HG02763 (cell line): ENCODE measurements around the gene GPC1.
"Not testable (repeated sequence)": the region's sequence is repeated elsewhere in the genome, so short reads cannot be mapped to it uniquely, and the experiment has no call there.

ENCODE experiments used
- ATAC-seq: cut with Tn5 transposase; IDR thresholded peaks from one replicate; pipeline ENCODE4 v1.9.1; 2021; ENCODE audit warnings: mild to moderate bottlenecking, moderate library complexity; ENCODE audit not compliant: unreplicated experiment

Gene GPC1, protein sequence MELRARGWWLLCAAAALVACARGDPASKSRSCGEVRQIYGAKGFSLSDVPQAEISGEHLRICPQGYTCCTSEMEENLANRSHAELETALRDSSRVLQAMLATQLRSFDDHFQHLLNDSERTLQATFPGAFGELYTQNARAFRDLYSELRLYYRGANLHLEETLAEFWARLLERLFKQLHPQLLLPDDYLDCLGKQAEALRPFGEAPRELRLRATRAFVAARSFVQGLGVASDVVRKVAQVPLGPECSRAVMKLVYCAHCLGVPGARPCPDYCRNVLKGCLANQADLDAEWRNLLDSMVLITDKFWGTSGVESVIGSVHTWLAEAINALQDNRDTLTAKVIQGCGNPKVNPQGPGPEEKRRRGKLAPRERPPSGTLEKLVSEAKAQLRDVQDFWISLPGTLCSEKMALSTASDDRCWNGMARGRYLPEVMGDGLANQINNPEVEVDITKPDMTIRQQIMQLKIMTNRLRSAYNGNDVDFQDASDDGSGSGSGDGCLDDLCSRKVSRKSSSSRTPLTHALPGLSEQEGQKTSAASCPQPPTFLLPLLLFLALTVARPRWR

DNA sequence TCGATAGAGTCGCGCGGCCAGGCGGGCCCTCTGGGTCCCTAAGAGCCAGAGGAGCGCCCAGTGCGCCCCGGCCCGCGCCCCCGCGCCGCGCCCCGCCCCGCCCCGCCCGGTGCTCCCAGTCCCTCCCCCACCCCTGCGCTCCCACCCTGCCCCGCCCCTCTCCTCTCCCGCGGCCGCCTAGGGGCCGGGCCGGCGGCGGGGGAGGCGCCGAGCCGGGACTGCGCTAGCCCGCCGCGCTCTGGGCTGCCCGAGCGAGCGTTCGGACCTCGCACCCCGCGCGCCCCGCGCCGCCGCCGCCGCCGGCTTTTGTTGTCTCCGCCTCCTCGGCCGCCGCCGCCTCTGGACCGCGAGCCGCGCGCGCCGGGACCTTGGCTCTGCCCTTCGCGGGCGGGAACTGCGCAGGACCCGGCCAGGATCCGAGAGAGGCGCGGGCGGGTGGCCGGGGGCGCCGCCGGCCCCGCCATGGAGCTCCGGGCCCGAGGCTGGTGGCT, at the start of gene GPC1:
TSS of gene GPC1 (plus strand) at position 207 of the 491 bp plus-strand sequence. CDS start at position 463, 256 bp downstream.
- no peak for ATAC-seq

DNA sequence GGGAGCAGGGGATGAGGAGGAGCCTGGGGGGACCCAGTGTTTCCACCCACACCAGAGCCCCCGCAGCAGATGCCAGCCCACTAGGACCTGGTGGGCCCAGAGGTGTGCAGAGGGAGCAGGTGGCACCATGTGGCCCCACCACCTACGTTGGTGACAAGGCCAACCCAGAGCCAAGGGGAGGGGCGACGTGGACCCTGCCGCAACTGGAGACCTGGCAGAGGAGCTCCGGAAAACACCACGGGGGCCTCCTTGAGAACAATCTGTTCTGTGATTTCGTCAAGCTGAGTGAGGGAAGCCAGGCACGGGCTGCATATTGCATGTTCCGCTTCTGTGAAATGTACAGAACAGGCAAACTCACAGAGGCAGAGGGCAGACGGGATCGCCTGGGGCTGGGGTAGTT, 49.1 kb upstream of the GPC1 start:
- ATAC-seq, result no peak

DNA sequence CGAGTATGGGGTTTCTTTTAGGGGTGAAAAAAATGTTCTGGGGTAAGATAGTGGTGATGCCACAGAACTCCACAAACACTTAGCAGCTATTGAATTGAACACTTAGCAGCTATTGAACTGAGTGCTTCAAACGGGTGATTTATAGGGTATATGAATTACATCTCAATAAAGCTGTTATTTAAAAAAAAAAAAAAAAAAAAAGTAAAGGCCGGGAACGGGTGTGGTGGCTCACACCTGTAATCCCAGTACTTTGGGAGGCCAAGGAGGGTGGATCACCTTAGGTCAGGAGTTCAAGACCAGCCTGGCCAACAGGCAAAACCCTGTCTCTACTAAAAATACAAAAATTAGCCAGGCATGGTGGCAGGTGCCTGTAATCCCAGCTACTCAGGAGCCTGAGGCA, 48.7 kb upstream of the GPC1 start:
- ATAC-seq, result not testable (repeated sequence)

DNA sequence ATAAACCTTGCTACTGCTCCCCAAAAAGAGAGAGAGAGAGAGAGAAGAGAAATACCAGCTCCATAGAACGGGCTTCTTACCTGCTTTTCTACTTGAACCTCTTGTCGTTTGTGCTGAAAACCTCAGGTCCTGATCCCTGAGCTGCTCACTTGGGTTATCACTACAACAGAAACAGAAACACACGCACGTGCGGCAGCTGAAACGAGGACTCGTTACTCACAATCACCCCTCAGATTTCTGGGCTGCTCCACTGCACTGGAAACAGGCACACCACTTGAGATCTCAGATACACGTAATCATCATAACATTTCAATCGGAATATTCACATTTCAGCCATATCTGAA, 48.2 kb upstream of the GPC1 start:
- no peak for ATAC-seq

DNA sequence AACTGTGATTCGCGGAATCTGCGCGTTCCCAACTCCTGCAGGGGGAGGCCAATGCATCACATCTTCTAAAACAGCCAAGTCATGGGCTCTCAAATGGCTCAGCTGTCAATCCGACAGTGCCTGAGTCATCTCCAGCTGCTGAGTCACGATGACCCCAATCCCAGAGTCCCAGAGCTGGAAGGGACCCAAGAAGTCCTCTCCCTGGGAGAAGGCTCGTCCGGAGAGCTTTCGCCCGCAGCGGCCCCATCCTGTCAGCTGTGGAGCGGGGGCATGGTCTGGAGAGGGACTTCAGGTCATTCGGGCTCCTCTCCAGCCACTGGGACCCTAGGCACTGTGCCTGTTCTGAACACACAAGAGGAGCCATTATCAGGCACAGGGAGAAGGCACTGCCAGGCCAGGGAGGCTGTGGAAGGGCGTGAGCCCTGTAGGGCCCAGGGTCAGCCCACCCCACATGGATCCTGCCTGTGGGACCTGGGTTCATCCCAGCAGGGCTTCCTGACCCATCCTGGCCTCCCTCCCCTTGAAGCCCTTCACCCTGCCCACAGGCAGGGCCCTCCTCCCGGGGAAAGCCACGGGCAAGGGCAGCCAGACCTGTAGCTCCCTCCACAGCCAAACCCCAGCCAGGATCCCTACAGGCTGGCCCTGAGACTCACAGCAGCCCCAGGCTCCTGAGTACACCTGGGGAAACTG, 47.6 kb upstream of the GPC1 start:
- no peak for ATAC-seq

DNA sequence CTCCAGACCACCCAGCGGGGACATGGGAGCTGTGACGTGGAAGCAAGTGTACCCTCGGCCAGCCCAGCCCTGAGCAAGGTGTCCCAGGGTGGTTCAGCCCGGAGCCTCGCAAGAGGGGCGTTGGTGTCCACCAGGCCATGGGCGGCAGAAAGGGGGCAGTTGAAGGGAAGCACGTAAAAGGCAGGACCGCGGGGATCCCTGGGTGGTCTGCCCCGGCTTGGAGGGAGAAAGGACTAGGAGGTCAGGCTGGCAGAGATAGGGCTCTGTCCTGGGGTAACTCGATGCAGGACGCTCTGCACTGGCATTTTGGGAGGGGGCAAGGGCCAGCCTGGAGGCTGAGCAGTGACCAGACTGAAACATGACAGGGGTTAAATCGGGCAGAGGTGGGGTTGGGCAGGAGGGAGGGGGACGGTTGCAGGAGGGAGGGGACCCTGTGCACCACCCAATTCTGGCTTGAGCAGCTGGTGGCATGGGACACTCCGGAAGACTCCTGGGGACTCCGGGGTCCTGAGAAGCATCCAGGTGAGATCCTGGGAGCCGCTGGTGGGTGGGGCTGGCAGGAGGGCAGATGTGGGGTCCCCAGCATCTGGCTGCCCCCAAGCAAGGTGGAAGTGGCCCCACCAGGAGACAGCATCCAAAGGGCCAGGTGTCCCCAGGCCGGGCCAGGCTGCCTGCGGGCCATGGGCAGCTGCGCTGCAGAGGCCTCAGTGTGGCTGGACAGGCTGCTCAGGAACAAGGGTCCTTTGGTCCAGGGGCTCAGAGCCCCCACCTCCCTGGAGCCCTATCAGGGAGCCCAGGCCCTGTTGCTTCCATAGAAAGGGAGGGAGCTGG, 46.8 kb upstream of the GPC1 start:
- no peak for ATAC-seq

DNA sequence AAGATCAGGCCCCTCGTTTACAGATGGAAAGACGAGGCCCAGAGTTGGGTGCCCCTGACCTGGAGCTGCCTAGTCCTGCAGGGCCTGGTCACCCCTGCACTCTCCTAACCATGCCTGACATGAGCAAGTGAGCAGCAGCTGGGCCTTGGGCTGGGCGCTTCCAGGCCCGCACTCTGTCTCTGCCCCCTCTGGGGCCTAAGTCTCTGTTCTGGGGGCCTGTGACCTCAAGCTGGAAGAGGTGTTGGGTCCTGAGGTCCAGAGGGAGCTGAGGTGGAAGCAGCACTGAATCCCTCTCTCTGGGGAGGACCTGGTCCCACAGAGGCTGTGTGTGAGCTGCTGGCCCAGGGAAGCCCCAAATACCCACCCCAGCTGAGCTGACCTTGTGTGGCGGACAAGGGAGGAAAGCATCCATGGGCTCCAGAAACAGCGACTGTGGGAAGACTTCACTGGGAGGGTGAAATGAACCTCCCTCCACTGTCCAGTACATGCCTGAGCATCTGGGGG, 46.1 kb upstream of the GPC1 start:
- ATAC-seq, result no peak

DNA sequence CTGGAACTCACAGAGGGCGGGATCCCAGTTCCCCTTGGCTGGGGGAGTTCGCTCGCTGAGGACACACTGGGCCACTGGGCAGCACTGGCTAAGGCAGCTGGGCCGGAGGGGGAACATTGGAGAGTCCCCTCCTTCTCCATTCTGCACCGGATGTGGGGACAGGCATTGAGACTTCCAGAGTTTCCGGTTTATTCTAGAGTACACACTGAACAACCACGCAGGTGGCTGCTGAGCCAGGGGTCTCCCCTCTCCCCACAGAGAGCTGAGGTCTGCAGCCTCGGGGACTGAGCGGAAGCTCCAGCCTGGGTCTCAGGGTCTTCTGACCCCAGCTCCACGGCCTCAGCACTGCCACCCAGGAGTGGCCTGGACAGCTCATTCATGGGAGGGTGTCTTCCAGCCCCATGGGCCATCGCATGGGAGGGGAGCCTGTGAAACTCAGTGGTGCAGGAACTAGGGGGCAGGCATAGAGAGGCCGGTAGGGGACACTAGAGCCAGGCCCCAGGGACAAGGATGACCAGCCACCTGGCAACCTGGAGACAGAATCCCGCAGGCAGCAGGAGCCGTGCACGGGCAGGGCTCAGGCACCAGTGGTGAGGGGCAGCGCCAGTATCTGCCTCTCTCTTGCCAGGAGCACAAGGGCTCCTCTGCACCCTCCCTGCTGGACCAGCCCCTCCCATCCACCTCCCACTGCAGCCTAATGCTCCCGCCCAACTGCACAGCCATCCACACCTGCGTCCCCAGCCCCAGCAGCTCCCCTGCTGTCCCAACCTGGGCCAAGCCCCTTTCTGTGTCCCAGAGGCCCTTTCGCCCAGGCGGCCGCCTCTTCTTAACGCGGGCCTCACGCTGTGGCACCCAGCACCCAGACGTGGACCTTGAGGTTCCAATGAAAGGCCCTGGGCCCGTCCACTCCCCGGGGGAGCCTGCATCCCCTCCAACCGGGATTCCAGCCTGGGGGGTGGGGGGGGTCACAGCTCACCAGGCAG, 45.1 kb upstream of the GPC1 start:
- ATAC-seq, result no peak

DNA sequence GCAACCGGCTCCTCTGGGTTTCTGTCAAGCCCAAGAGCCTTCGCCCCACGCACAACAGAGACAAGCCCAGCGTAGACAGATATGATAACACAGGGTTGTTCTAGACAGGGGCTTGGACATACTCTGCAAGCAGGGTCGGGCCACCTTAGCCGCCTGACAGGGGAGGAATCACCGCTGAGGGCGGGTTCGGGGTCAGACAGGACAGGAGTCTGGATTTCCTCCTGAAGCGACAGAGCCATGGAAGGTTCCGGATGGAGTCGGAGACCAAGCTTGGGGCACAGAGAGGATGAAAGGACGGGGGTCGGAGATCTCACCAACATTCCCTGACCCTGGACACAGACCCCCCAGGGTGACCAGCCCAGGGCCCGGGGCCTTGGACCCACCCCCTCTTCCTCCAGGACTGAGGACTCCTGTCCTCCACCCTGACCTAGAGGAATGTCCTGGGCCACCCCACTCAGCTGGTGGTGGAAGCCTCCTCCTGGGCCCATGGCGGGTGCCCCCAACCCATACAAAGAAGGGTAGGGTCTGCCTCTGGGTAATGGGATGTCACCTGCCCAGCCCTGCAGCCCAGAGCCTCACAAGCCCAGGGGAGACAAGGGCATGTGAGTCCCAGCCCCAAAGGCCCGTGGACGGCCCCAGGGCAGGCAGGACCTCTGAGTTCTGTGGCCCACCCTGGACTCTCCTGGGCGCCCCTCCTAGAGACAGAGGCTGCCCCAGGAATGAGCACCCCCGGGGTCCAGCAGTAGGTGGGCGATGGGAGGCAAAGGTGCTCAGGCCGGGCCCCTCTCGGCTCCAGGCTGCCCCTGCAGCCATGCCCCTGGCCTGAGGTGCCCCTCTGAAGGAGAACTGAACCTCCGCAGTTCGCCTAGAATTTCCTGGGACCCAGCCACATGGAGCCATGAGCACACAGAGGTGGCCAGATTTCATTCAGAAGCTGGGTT, 44.1 kb upstream of the GPC1 start:
- no peak for ATAC-seq

DNA sequence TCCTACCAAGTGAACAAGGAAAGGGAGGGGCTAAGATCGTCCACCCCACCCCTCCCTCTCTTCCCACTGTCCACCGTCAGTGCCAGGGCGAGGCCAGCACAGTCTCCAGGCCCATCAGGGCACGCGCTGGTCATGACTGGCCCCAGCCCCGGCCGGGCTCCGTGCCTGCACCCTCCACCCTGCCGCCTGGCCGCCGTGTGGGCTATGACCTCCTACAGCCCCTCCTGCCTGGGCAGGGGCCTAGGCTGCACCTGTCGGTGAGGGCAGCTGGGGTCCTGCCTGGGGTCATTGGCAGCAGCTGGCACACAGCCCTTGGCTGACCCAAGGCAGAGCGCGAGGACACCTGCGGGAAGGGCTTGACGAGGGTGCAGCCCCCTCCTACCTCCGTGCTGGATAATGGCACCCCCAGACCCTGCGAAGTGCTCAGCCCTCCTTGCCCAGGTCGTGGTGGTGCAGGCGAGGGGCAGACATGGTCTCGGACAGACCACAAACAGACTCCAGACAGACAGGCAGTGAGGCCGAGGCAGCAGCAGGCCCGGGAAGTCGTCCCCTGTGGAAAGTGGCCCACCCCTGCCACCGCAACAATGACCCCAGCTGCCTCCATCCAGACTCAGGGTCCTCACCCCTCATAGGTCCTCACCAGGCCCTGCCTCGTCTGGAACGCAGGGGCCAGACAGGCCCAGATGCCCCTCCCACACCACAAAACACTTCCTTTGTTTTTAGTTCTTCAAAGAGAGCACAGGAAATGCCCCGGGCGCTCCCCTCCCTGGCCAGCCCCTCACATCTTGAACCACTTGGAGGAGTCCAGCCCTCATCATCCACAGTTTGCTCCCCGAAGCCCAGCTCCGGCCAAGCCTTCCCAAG, 43.1 kb upstream of the GPC1 start:
- ATAC-seq, result no peak

DNA sequence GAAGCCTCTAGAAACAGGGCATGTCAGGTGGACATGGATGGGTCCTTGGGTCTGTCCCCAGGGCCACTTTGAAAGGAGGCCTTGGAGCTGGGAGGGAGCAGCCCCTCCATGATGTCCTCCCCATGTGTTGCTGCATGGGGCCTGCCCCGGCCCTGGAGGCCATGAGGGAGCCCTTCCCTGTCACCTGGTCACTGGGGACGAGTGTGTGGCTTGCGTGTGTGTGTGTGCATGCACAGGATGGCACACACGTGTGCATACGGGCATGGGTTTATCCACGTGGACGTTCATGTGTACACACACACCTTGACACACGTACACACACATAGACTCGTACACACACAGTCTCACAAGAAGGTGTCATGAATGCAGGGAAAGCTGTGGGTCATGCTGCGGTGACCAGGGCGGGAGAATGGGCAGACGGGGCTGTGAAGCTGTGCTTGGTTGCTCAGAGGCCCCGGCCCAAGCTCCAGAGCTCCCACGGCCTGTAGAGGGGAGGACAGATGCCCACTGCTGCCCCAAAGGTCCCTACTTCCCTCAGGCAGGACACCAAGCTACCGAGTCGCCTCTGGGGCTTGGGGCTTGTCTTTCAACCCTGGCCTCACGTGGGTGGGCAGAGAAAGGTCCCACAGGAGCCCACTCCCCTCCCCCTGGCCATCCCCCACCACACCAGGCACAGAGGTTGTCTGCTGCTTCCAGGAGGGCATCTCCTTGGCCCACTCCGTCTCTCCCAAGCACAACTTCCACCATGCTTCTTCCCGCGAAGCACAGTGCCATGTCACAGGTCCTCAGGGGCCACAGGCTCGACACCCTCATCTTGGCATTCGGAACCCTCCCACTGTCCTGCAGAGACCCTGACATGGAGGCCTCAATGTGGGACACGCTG, 42.3 kb upstream of the GPC1 start:
- no peak for ATAC-seq

DNA sequence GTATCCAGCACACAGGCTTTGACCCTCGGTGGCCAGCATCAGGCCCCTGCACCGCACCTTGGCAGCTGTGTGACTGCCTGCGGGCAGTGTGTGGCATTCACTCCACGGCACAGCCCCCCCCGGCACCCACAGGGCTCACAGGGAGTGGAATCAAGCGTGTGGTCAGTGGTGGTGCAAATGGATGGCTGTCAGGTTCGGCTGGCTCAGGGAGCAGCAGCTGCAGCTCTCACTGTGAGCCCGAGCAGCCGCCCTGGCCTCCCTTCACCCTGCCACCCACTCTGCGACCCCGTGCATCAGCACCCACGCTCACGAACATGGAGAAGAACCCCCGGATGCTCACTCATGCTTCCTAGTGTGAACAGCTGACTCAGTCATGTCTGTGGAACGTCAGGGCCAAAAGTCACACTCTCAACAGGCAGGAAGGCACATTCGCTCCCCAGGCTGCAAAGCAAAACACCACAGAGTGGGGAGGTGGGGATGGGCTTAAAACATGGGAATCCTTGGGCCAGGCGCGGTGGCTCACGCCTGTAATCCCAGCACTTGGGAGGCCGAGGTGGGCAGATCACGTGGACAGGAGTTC, 41.5 kb upstream of the GPC1 start:
- ATAC-seq, result no peak

DNA sequence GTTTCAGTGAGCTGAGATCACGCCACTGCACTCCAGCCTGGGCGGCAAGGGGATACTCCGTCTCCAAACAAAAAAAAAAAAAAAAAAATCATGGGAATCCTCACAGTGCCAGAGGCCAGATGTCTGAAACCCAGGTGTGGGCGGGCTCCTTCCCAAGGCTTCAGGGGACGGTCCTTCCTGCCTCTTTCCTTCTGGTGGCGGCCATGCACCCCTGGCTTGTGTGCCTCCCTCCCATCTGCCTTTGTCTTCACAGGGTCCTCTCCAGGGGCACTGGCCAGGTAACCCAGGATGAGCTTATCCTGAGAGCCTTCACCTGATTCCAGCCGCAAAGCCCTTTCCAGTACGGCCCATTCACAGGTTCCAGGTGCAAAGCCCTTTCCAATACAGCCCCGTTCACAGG, 40.9 kb upstream of the GPC1 start:
- ATAC-seq, result no peak

DNA sequence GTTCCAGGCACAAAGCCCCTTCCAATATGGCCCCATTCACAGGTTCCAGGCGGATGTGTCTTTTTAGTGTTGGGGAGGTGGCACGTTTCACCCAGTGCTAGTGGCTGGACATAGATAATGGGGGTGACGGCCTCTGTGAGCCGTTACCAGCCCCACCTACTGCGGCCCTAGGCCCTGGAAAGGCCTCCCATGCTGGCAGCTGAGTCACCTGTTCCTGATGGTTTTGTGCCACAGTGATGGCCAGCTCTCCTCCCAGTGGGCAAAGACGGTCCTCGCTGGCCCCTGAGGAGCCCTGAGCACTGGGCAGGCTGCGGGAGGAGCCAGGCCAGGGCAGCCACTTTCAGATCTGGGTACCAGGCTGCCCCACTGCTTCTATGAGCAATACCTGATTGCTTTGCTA, 40.0 kb upstream of the GPC1 start:
- ATAC-seq, result no peak

DNA sequence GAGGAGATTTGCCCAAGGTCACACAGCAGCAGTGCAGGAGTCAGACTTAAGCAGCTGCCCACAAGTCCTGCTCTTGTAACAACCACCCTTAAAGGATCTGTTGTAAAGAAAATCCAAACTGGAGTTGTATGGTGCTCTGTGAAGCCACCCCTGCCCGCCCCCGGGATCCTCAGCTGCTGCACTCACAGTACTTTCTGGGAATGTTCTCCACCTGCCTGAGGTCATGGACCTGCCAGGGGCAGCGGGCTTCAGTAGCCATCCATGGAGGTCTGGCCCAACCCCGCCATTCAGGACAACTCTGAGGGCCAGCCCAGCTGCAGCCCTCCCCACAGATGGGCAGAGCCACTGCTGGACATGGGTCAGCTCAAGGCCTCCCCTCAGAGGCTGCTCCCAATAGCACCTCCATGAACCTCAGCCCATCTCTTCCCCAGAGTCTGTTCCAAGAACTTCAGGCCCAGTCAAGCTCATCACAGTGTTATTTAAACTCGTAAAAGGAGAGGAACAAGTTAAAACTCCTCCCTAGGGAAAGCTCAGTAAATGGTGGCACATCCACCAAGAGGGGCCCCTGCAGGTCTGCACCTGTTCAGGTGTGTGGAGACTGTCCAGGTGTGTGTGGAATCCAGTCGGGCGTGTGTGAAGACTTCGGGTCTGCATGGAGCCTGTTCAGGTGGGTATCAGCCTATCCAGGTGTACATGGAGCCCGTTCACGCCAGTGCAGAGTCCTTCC, 39.4 kb upstream of the GPC1 start:
- no peak for ATAC-seq
